ENCODE results near the gene TACR1. TPM values are rescaled to one million over a fixed set of nuclear protein-coding genes. Genes with fewer than 3 reads are reported as not detected.

Gene TACR1
- total and polyA plus RNA-seq, 8 donors, result 0.07 to 0.40 (median 0.09) TPM

DNA sequence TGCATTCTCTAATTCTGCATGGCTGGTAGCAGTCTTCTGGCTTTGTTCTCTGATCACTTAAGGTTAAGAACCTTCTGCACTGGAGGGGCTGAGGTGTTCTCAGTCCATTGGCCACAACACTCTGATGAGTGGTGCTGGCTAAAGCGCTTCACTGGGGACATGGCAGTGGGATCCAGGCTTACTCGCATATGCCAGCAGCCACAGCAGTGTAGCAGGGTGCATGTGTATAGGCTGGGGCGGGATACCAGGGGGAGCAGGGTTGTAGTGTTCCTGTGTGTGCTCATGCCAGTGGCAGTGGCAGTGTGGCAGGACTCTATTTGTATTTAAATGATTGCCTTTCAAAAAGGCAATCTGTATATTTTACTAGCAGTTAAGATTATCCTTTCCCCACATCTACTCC, 11.1 kb upstream of the TACR1 start:
- no peak for ATAC-seq
- Histone ChIP-seq H3K36me3 (no peaks in the 10 kb centered on the region), H3K9me3 (no peaks in the 10 kb centered on the region), H3K4me1 (no peaks in the 10 kb centered on the region), H3K27ac (no peak overlapping the region), H3K27me3 (no peaks in the 10 kb centered on the region), H3K4me3 (no peak overlapping the region)
- DNase-seq, result no peak
- intact Hi-C loops (cut with DNase I), result no loop called here
- WGBS, 2 donors, result 90 to 99% methylated on average over 3 of the region's 3 CpGs
- no peak for TF ChIP-seq CTCF (IDR thresholded peaks at IDR 0.05)
- FAIRE-seq, result no peak

DNA sequence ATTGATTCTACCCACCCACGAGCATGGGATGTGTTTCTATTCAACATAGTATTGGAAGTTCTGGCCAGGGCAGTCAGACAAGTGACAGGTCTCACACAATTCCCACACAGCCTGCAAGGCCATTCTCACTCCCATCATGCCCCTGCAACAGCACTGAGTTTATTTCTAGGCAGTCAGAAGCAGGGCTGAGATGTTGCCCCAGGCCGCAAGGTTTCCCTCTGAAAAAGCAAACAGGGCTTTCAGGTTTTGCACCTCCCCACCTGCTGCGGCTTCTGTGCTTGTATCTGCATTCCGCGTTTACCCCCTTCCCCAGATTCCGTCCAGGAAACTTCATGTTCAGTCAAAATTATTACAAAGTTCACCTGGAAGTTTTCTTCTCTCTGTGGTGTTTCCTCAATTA, 9.4 kb upstream of the TACR1 start:
- H3K4me3 ChIP-seq, result no peak overlapping the region
- H3K27me3 ChIP-seq, result no peaks in the 10 kb centered on the region
- DNase-seq, result no peak
- no peaks in the 10 kb centered on the region for H3K4me1 ChIP-seq
- WGBS, 2 donors, result 58% methylated on average over 6 of the region's 6 CpGs
- no peak for ATAC-seq
- H3K27ac ChIP-seq, result no peak overlapping the region
- no peaks in the 10 kb centered on the region for H3K36me3 ChIP-seq
- FAIRE-seq, result no peak
- intact Hi-C loops (cut with DNase I), result no loop called here
- no peaks in the 10 kb centered on the region for H3K9me3 ChIP-seq
- no peak for TF ChIP-seq CTCF (IDR thresholded peaks at IDR 0.05)

DNA sequence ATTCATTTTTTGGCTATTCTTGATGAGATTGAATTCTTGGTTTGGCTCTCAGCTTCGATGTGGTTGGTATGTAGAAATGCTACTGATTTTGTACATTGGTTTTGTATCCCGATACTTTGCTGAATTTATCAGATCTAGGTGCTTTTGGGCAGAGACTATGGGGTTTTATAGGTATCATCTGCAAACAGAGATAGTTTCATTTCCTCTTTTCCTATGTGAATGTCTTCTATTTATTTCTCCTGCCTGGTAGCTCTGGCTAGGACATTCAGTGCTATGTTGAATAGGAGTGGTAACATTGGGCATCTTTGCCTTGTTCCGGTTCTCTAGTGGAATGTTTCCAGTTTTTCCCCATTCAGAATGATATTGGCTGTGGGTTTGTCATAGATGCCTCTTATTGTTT, 5.5 kb upstream of the TACR1 start:
- no peak overlapping the region for H3K27ac ChIP-seq
- no peak for DNase-seq
- no peak for TF ChIP-seq CTCF (IDR thresholded peaks at IDR 0.05)
- intact Hi-C loops (cut with DNase I), result no loop called here
- no peak overlapping the region for H3K4me3 ChIP-seq
- no peaks in the 10 kb centered on the region for H3K9me3 ChIP-seq
- H3K27me3 ChIP-seq, result peaks cover 0 to 19% (median 0%) of the 10 kb centered on the region in 4 donors
- H3K36me3 ChIP-seq, result no peaks in the 10 kb centered on the region
- H3K4me1 ChIP-seq, result peaks cover 0 to 9% (median 4%) of the 10 kb centered on the region in 3 donors
- ATAC-seq, result no peak
- 80 to 89% methylated on average over 3 of the region's 3 CpGs for WGBS, 2 donors
- no peak for FAIRE-seq

DNA sequence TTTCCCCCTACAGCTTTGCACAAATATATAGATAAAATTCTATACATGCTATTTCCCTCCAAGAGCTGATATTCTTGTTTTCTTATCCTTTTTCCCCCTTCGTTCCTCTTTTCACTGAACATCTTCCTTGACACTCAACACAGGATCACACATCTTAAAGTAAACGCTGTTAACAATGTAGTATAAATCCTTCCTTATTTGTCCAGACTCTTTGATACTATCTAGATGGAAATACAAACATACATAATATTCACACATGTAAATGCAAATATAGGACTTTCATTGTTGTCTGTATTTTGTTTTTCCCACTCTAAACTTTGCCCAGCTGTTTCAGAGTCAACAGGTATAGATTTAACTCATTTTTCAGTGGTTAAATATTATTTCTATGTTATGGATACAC, 3.0 kb upstream of the TACR1 start:
- H3K27me3 ChIP-seq, result peaks cover 0 to 24% (median 0%) of the 10 kb centered on the region in 4 donors

More for the DNA sequence above, 3.0 kb upstream of the TACR1 start:
- Histone ChIP-seq H3K27ac (no peak overlapping the region), H3K9me3 (no peaks in the 10 kb centered on the region), H3K4me1 (peaks cover 0 to 18% (median 4%) of the 10 kb centered on the region in 3 donors), H3K4me3 (no peak overlapping the region), H3K36me3 (no peaks in the 10 kb centered on the region)
- FAIRE-seq (no peak), DNase-seq (no peak), ATAC-seq (no peak)
- TF ChIP-seq CTCF (IDR thresholded peaks at IDR 0.05), result no peak
- WGBS, 2 donors, result 60 to 73% methylated on average over 2 of the region's 2 CpGs
- intact Hi-C loops (cut with DNase I), result no loop called here
